HG02885 (cell line): ENCODE measurements around the gene SLC22A13.
"Not testable (repeated sequence)": the region's sequence is repeated elsewhere in the genome, so short reads cannot be mapped to it uniquely, and the experiment has no call there.

Experiments
- ATAC-seq: cut with Tn5 transposase; IDR thresholded peaks from one replicate; pipeline ENCODE4 v1.9.1; 2021; ENCODE audit warnings: mild to moderate bottlenecking; ENCODE audit not compliant: unreplicated experiment, poor library complexity

SLC22A13 gene

GRCh38 chr3:38297053-38297452, 31.4 kb downstream of the SLC22A13 start:
- ATAC-seq = not testable (repeated sequence)

GRCh38 chr3:38297537-38297936, 31.9 kb downstream of the SLC22A13 start:
- ATAC-seq = no peak

- ATAC-seq = peak; percentile 52
Observed at GRCh38 chr3:38297947-38298711, 32.5 kb downstream of the SLC22A13 start.

GRCh38 chr3:38306941-38307340, 41.3 kb downstream of the SLC22A13 start:
- no peak for ATAC-seq

- no peak for ATAC-seq
Observed at GRCh38 chr3:38307599-38307998, 42.0 kb downstream of the SLC22A13 start.

GRCh38 chr3:38308456-38308855, 42.8 kb downstream of the SLC22A13 start:
- no peak for ATAC-seq

GRCh38 chr3:38311476-38311875, 45.9 kb downstream of the SLC22A13 start:
- ATAC-seq = no peak

GRCh38 chr3:38311941-38312340, 46.3 kb downstream of the SLC22A13 start:
- ATAC-seq = no peak

- ATAC-seq = no peak
Observed at GRCh38 chr3:38312356-38312755, 46.7 kb downstream of the SLC22A13 start.

GRCh38 chr3:38313263-38313662, 47.7 kb downstream of the SLC22A13 start:
- no peak for ATAC-seq

- ATAC-seq = no peak
Observed at GRCh38 chr3:38313695-38314094, 48.1 kb downstream of the SLC22A13 start.

GRCh38 chr3:38314112-38314763, 48.6 kb downstream of the SLC22A13 start:
- no peak for ATAC-seq

- ATAC-seq = no peak
Observed at GRCh38 chr3:38314764-38315487, 49.3 kb downstream of the SLC22A13 start.

- no peak for ATAC-seq
Observed at GRCh38 chr3:38315488-38316230, 50.0 kb downstream of the SLC22A13 start.

GRCh38 chr3:38316356-38317191, 51.0 kb downstream of the SLC22A13 start:
- no peak for ATAC-seq

GRCh38 chr3:38317192-38317759, 51.7 kb downstream of the SLC22A13 start:
- ATAC-seq = no peak

GRCh38 chr3:38318766-38319671, 53.4 kb downstream of the SLC22A13 start:
- no peak for ATAC-seq

- ATAC-seq = not testable (repeated sequence)
Observed at GRCh38 chr3:38320638-38321037, 55.0 kb downstream of the SLC22A13 start.
